HEK293 (cell line): Measurements from ENCODE around the gene NACA2.

ENCODE experiments used
- CTCF ChIA-PET: fragments of 350-600 bp; formaldehyde crosslinking; extraction: SDS; loops from one replicate; lab custom pipeline; 2021; ENCODE audit warnings: antibody characterized with exemption; lab: Yijun Ruan, JAX
- POLR2A ChIA-PET: fragments of 300-600 bp; formaldehyde crosslinking; extraction: SDS; loops from one replicate; lab custom pipeline; 2020; ENCODE audit warnings: antibody characterized with exemption, inconsistent platforms; lab: Yijun Ruan, JAX
- H3K27ac ChIP-seq: fragments of 200-500 bp; sonication (Bioruptor generic); 2 replicates; pipeline ENCODE4 v1.5.1; 2014; ENCODE audit warnings: low read depth, low read length, control low read depth, inconsistent platforms; ENCODE audit errors: extremely low read depth
- H3K36me3 ChIP-seq, 2 experiments: fragments of 200-500 bp in 1 of 2; sonication (Bioruptor generic) in 1 of 2; 1 replicate in 1 of 2; 2 replicates in 1 of 2; pipeline ENCODE4 v1.5.1; 2014 to 2017; ENCODE audit warnings: inconsistent platforms in 2 of 2, low read length in 2 of 2; ENCODE audit not compliant: control insufficient read depth in 2 of 2, insufficient read depth in 1 of 2
- H3K4me1 ChIP-seq: fragments of 200-500 bp; sonication (Bioruptor generic); 2 replicates; pipeline ENCODE4 v1.5.1; 2014; ENCODE audit warnings: mild to moderate bottlenecking, low read length, inconsistent platforms; ENCODE audit not compliant: control insufficient read depth, insufficient read depth
- H3K4me3 ChIP-seq: 2 replicates; pipeline ENCODE4 v1.5.1; 2011; ENCODE audit warnings: low read depth, mild to moderate bottlenecking, control low read depth, low read length, moderate library complexity
- H3K9me3 ChIP-seq: fragments of 200-500 bp; sonication (Bioruptor generic); 2 replicates; pipeline ENCODE4 v1.5.1; 2014; ENCODE audit warnings: low read depth, low read length, inconsistent platforms; ENCODE audit not compliant: control insufficient read depth, insufficient read depth
- GLIS2 ChIP-seq: fragments of 450-650 bp; formaldehyde crosslinking; IDR thresholded peaks from 2 replicates; pipeline ENCODE4 v1.5.1; 2016; ENCODE audit warnings: missing biosample characterization, missing genetic modification characterization
- REPIN1 ChIP-seq: fragments of 450-650 bp; formaldehyde crosslinking; IDR thresholded peaks from 2 replicates; pipeline ENCODE4 v1.5.1; 2017; ENCODE audit warnings: missing biosample characterization, missing genetic modification characterization, low read depth
- SP2 ChIP-seq: fragments of 450-650 bp; formaldehyde crosslinking; IDR thresholded peaks from 2 replicates; pipeline ENCODE4 v1.5.1; 2016; ENCODE audit warnings: missing biosample characterization, missing genetic modification characterization
- SP3 ChIP-seq: fragments of 450-650 bp; formaldehyde crosslinking; IDR thresholded peaks from 2 replicates; pipeline ENCODE4 v1.5.1; 2016; ENCODE audit warnings: missing biosample characterization, missing genetic modification characterization
- ZNF2 ChIP-seq: fragments of 450-650 bp; formaldehyde crosslinking; IDR thresholded peaks from 2 replicates; pipeline ENCODE4 v1.5.1; 2016; ENCODE audit warnings: missing biosample characterization, missing genetic modification characterization
- ZNF274 ChIP-seq, 2 experiments: fragments of 200-500 bp in 1 of 2; fragments of 450-650 bp in 1 of 2; sonication (Bioruptor generic) in 1 of 2; formaldehyde crosslinking in 1 of 2; IDR thresholded peaks; 2 replicates each; pipeline versions ENCODE4 v1.5.1 to v1.6.1; 2014 to 2016; ENCODE audit warnings: borderline replicate concordance in 1 of 2, inconsistent platforms in 1 of 2, low read length in 1 of 2, missing biosample characterization in 1 of 2, missing genetic modification characterization in 1 of 2
- ZNF280D ChIP-seq: fragments of 450-650 bp; formaldehyde crosslinking; IDR thresholded peaks from 2 replicates; pipeline ENCODE4 v1.5.1; 2016; ENCODE audit warnings: missing biosample characterization, missing genetic modification characterization
- ZNF311 ChIP-seq: fragments of 450-650 bp; formaldehyde crosslinking; IDR thresholded peaks from 2 replicates; pipeline ENCODE4 v1.5.1; 2017; ENCODE audit warnings: missing biosample characterization, missing genetic modification characterization, borderline replicate concordance
- ZNF37A ChIP-seq: fragments of 450-650 bp; IDR thresholded peaks from 2 replicates; pipeline ENCODE4 v1.5.1; 2018; ENCODE audit warnings: missing biosample characterization, missing genetic modification characterization
- ZNF473 ChIP-seq: fragments of 450-650 bp; formaldehyde crosslinking; IDR thresholded peaks from 2 replicates; pipeline ENCODE4 v1.5.1; 2017; ENCODE audit warnings: missing biosample characterization, missing genetic modification characterization
- ZNF518A ChIP-seq: fragments of 450-650 bp; formaldehyde crosslinking; conservative IDR thresholded peaks from 2 replicates; pipeline ENCODE4 v1.5.1; 2016; ENCODE audit warnings: low read depth, missing biosample characterization, missing genetic modification characterization
- ZNF530 ChIP-seq: fragments of 450-650 bp; formaldehyde crosslinking; IDR thresholded peaks from 2 replicates; pipeline ENCODE4 v1.5.1; 2016; ENCODE audit warnings: low read depth, missing biosample characterization, missing genetic modification characterization
- ZNF621 ChIP-seq: fragments of 450-650 bp; formaldehyde crosslinking; IDR thresholded peaks from 2 replicates; pipeline ENCODE4 v1.5.1; 2017; ENCODE audit warnings: missing biosample characterization, missing genetic modification characterization
- ZNF623 ChIP-seq: fragments of 450-650 bp; formaldehyde crosslinking; IDR thresholded peaks from 2 replicates; pipeline ENCODE4 v1.5.1; 2016; ENCODE audit warnings: missing biosample characterization, missing genetic modification characterization
- ZNF664 ChIP-seq: fragments of 450-650 bp; formaldehyde crosslinking; IDR thresholded peaks from 2 replicates; pipeline ENCODE4 v1.5.1; 2016; ENCODE audit warnings: missing biosample characterization, missing genetic modification characterization
- ZNF791 ChIP-seq: fragments of 450-650 bp; formaldehyde crosslinking; IDR thresholded peaks from 2 replicates; pipeline ENCODE4 v1.5.1; 2016; ENCODE audit warnings: missing biosample characterization, missing genetic modification characterization
- ZSCAN30 ChIP-seq: fragments of 450-650 bp; IDR thresholded peaks from 2 replicates; pipeline ENCODE4 v1.5.1; 2018; ENCODE audit warnings: missing biosample characterization, mild to moderate bottlenecking, missing genetic modification characterization, moderate library complexity
- ZSCAN4 ChIP-seq: fragments of 450-650 bp; formaldehyde crosslinking; IDR thresholded peaks from 2 replicates; pipeline ENCODE4 v1.5.1; 2017; ENCODE audit warnings: missing biosample characterization, missing genetic modification characterization

NACA2 gene

GRCh38 chr17:61624951-61625350 lies 33.9 kb upstream of the NACA2 start:
- TF ChIP-seq ZNF621 (no peak), SP2 (tag by site-specific recombination) (no peak), ZNF623 (tag by site-specific recombination) (no peak), ZSCAN30 (tag by site-specific recombination) (no peak), ZNF280D (tag by site-specific recombination) (no peak), ZNF473 (tag by site-specific recombination) (no peak), ZNF791 (tag by site-specific recombination) (no peak), ZNF518A (tag by site-specific recombination) (no peak), ZNF274 (IDR thresholded peaks at IDR 0.05; ENCODE audit: low read length) (no peak), ZNF274 (tag by site-specific recombination; IDR thresholded peaks at IDR 0.05; ENCODE audit: borderline replicate concordance) (no peak), REPIN1 (tag by site-specific recombination) (no peak), SP3 (no peak), ZNF2 (tag by site-specific recombination) (no peak), GLIS2 (tag by site-specific recombination) (no peak), ZNF664 (tag by site-specific recombination) (no peak), ZNF530 (no peak), ZNF37A (tag by site-specific recombination) (no peak), ZNF311 (tag by site-specific recombination) (no peak), ZSCAN4 (no peak)
- TF ChIP-seq, all 188 proteins: peak for 0
- H3K4me3 ChIP-seq, result no peak overlapping the region
- no peaks in the 10 kb centered on the region for H3K4me1 ChIP-seq
- no peak overlapping the region for H3K27ac ChIP-seq
- ChIA-PET POLR2A (no interaction called here), CTCF (interaction anchor here (3.4 kb wide), 1 partner anchor 11 kb away, joined by 20 read pairs; no protein-coding TSS in a partner anchor)
- no peaks in the 10 kb centered on the region for H3K9me3 ChIP-seq
- no peaks in the 10 kb centered on the region for H3K36me3 ChIP-seq
